Measurements from ENCODE around the gene MARVELD1. TPM values are rescaled to one million over a fixed set of nuclear protein-coding genes. Genes with fewer than 3 reads are reported as not detected.

Gene MARVELD1
- total and polyA plus RNA-seq, 2 of the 13 experiments (the other 11 are each of a cell fraction or from before 2014, with no cell fraction given): not detected

- TF ChIP-seq KDM2A (CRISPR knock-in tag; IDR thresholded peaks at IDR 0.05; ENCODE audit: borderline replicate concordance, low read depth) (peak; percentile 78), NR0B2 (CRISPR knock-in tag; IDR thresholded peaks at IDR 0.05) (peak; percentile 77), ZNF512B (CRISPR knock-in tag; IDR thresholded peaks at IDR 0.05; ENCODE audit: borderline replicate concordance) (no peak), BHLHE40 (IDR thresholded peaks at IDR 0.05; ENCODE audit: low read length) (peak; percentile 95), RXRA (CRISPR knock-in tag; IDR thresholded peaks at IDR 0.05) (peak; percentile 77; the same call in 1 of the 2 replicates), ZMYM3 (CRISPR knock-in tag; IDR thresholded peaks at IDR 0.05) (peak; percentile 75), ZNF138 (CRISPR knock-in tag; IDR thresholded peaks at IDR 0.05; ENCODE audit: low read depth) (peak; percentile 79; the same call in 1 of the 2 replicates), ZNF281 (CRISPR knock-in tag; IDR thresholded peaks at IDR 0.05; ENCODE audit: borderline replicate concordance) (peak; percentile 16; the same call in 1 of the 2 replicates), ELF1 (CRISPR knock-in tag; IDR thresholded peaks at IDR 0.05) (peak; percentile 53; the same call in 1 of the 2 replicates), ZNF557 (CRISPR knock-in tag; IDR thresholded peaks at IDR 0.05) (peak; percentile 65; the same call in 1 of the 2 replicates), ZNF710 (CRISPR knock-in tag; IDR thresholded peaks at IDR 0.05; ENCODE audit: borderline replicate concordance) (peak; percentile 78; the same call in 1 of the 2 replicates), BRCA1 (CRISPR knock-in tag; IDR thresholded peaks at IDR 0.05) (peak; percentile 65; the same call in 1 of the 2 replicates), AHDC1 (CRISPR knock-in tag; IDR thresholded peaks at IDR 0.05; ENCODE audit: borderline replicate concordance) (no peak)
These were observed 26.4 kb upstream of the MARVELD1 start, which contains the start of gene AVPI1 (continued) for GRCh38 chr10:97686962-97687784.

All from HepG2 (cell line).